Left cardiac atrium (tissue), 4 donors: Measurements from ENCODE around the gene HDAC7. TPM values are rescaled to one million over a fixed set of nuclear protein-coding genes. Genes with fewer than 3 reads are reported as not detected.

Source experiments
- ATAC-seq, 2 donors: fragments of 200-7000 bp; cut with Tn5 transposase; one replicate each; pipeline ENCODE4 v1.9.1; 2020; ENCODE audit warnings: mild to moderate bottlenecking in 2 of 2, moderate library complexity in 2 of 2
- DNase-seq: peaks from one replicate; pipeline ENCODE4 v3.0.0-alpha.2; 2020
- intact Hi-C, 2 donors: fragments of 100-400 bp; cut with DNase I; formaldehyde crosslinking; loops; one replicate each; pipeline versions ENCODE4 v1.14.1 to v1.15.1; 2022 to 2023
- total RNA-seq, 2 donors: library from RNA; stranded (reverse); fragmentation: NEBNext Ultra II Directional; extraction: Animal tissue kit (Norgen Biotek cat#: 25700); gene quantifications; one replicate each; pipeline ENCODE4 v1.2.1, GENCODE V29; 2021
- donor health status: DM: no; HTN: yes; CAD: no.
- donor health status: DM: no; HTN: yes; CAD: no; lungs with severe emphysema.
- donor health status: DM: yes; HTN: yes; CAD: no.
- donor health status: Dilated cardiomyopathy.

The HDAC7 gene
- total RNA-seq, 2 donors from 2014 or later, result 41.6 to 58.0 TPM

DNA sequence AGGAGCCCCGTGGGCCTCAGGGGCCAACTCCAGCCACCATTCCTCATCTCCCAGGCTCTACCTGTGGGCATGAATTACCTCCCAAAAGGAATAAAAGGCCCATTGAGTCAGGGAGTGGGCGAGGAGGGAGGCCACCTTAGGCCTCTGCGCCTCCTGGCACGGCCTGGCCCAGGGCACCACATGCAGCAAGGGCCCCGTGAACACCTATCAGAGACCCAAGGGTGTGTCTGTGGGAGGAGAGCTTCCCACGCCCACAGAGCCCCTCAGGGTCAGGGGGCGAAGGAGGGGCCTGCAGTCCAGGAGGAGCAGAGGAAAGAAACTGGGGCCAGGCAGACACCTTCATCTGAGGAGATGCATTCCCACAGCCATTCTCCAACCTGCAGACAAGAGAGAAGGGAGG is 73.2 kb downstream of the HDAC7 start:
- intact Hi-C loops, result no loop called here
- no peak for ATAC-seq
- DNase-seq, result no peak

DNA sequence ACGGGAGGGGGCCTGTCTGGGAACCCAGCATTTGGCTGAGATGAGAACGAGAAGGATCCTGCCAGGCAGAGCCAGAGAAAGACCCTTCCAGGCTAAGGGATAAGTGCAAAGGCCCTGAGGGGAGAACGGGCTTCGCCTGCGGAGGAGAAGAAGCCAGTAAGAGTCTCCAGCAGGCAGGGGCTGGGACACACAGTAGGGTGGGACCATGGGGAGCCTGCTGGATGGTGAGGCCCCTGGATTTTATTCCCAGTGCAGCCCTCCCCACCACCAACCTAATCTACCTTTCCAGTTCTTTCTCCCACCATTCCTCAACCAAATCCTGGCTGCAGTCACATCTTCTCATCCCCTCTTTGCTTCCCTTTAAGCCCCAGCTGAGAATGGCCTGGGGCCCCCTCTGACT is 73.6 kb downstream of the HDAC7 start:
- intact Hi-C loops, result no loop called here
- no peak for DNase-seq
- no peak for ATAC-seq

DNA sequence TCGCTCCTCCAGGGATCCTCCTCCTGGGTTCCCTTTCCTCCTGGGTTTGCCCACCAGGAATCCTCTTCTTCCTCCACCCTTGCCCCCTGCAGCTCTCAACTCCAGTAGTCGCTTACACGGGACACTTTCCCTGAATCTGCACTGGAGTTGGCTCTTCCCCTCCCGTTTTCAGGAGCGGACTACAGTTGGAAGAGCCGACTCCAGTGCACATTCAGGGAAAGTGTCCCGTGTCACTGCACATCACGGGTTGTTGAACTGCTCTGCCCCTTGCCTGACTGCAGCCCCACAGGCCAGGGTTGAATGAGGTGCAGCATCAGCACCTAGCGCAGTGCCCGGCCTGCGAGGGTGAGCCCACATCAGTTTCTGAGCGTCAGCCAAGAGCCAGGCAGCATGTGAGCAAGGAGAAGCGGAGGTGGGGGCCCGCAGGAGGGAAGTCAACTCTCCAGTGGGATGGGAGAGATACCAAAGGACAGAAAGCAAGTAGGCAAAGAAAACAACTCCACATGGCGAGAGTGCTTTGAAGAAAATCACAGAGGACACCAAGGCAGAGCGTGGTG is 74.1 kb downstream of the HDAC7 start:
- no peak for DNase-seq
- intact Hi-C loops, result no loop called here
- no peak for ATAC-seq

DNA sequence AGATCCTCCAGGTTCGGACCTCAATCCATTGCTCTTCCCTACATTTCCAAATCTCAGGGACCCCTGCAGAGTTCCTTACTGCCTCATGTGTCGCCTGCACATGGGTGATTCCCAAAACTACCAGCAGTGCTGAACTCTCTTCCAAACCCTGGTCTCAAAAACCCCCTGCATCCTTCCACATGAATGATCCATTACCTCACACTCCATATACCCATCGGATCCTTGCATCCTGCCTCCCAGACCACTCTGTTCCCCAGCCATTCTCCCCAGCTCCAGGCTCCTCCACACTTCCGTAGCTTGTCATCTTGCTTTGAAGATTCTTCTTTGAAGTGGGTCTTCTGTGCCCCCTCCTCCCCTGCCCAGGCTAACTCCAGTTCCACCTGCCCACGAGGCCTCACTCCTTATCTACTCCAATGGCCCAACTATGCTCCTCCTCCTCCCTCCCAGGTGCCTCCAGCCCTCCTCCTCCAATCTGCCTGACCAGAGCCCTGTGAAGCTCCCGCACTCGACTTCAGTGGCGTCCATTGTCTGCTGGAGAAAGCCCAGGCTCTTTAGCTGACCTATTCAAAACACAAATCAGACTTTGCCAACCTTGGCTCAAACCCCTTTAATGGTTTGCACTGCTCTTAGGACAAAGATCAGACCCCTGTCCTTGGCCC is 74.8 kb downstream of the HDAC7 start:
- intact Hi-C loops, result no loop called here
- no peak for DNase-seq
- ATAC-seq, result no peak

DNA sequence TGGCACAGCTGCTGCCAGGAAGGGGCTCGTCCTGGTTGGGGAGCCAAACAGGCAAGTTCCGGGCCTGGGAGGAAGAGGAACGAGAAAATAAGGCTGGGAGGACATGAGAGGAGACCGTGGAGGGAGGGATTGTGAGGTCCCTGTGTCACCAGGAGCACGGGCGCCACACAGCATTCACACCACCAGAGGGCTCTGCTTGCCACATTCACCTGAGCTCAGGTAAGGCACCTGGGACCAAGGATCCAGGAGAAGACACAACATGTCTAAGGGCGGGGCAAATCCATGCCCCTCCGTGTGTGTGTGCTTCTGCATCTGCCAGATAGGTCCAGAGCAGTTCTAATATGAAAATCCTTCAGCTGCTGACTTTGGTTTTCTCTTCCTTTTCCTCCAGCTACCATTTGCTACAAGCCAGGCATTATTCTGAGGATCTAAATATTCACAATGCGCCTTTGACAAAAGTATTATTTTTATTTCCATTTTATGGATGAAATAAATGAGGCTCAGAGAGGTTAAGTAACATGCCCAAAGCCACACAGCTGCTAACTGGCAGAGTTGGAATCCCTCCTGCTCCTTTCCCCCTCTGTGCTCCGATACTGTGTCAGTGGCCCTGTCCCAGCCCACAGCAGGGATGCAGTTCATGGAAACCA is 75.6 kb downstream of the HDAC7 start:
- intact Hi-C loops, result no loop called here
- DNase-seq, result no peak
- ATAC-seq, result no peak

DNA sequence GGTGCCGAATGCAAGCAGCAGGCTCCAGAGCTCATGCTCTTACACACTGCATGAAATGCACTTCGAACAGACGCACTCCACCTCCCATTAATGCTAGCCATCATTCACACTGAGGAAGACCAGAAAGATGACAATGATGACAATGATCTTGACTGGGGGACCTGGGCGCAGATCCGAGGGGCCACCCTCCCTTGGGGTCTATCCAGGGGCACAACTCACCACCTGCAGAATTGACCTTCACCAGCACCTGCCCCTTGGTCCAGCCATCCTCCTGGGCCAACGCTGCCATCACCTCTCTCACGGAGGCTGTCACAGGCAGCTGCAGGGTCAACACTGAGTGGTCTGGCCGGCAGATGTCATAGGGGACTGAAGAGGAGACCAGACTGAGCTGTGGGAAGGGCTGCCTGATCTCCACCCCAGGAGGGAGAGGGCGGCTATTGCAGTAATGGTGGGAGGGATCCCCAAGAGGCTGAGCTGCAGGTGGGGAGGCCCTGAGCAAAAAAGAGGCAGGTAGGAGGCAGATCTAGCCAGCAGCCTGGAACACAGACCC is 76.3 kb downstream of the HDAC7 start:
- DNase-seq (no peak), ATAC-seq (no peak)
- intact Hi-C loops, result no loop called here

DNA sequence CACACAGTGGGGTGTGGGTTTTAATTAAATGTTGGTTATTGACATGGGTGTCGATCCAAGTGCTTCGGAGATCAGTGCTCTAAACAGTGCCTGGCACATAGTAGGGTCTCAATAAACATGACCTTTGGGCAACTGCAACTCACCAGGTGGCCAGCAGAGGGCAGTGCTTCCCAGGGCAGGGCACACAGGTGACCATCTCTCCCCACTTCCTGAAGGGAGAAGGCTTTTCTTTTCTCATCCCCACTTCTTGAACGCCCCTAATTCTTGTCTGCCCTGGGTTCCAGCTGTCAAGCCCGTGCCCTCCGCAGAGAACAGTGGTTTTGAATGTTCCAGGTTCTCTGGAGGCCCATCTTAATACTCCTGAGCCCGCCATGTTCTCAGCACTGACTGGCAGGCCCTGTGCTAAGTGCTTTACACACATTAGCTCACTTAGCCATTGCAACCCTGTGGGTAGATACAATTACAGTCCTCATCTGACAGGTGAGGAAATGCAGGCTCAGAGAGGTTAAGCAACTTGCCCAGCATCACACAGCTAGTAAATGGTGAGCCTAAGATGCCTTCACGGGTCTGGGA is 77.4 kb downstream of the HDAC7 start:
- no peak for DNase-seq
- ATAC-seq, result no peak
- intact Hi-C loops, result no loop called here

DNA sequence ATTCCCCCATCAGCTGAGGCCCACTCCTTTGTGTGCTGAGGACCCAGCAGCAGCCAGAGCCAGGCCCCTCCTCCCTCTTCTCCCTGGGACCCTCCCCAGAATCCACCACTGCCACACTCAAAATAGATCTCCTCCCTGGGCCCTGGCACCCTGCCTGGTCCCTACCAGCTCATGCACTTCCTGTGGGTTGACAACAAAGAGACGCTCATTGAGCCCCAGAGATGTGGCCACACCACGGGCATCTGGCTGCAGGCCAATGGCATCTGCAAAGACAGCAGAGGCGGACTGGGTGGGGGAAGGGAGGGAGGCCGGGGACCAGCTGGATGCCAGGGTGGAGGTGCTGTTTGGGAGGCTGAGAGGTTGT is 78.4 kb downstream of the HDAC7 start:
- DNase-seq (peak; percentile 83), ATAC-seq (peak in 1 of 2 donors; percentile 13)
- intact Hi-C loops, result no loop called here

DNA sequence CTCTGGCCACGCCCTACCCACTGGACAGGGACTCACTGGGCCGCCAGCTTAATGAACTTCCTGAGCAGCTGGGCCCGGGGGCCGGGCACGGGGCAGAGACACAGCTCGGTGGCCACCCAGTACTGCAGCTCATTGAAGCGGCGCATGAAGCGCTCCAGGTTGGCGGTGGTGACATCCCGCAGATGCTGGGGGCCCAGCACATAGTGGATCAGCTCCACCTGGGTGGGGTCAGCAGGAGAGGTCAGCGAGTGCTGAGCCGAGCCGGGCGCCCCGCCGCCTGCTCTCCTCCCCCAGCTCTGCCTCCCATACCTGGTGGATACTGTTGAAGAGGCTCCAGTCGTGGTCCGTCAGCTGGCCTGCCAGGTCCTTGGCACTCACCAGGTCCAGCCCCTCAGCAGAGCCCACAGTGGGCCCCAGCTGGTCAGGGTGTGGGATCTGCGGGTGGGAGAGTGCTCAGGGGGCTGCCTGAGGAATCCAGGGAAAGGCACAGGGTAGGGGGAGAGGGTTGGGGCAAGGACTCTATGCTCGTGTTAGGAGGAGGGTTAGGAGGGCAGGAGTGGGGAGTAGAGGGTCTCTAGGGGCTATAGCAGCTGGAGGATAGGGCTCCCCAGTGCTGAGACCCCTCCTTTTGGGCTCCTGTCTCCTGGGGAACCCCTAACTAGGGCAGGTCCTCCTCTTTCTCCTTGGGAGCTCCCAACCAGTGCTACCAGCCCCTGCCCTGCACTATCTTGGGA is 78.9 kb downstream of the HDAC7 start:
- no peak for ATAC-seq

DNA sequence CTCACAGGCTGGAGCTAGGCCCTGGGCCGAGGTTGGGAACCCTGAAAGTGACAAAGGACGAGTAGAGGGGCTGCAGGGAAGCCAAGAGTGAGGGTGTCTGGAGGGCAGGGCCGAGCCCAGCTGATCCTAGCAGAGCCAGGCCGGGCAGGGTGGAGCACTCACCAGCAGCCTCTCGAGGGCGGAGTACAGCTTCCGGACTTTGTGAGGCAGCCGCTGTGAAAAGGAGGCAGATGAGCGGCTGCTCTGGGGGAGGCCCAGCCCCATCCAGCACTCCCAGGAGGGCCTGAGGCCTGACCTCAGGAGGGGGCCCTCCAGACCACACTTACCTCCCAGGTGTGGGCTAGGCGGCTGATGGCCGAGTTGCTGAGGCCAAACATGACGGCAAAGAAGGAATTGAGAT is 79.7 kb downstream of the HDAC7 start:
- intact Hi-C loops, result no loop called here
- ATAC-seq (peak in 1 of 2 donors; percentile 7), DNase-seq (peak; percentile 77)

More for the DNA sequence above, 78.9 kb downstream of the HDAC7 start:
- intact Hi-C loops, result no loop called here
- DNase-seq, result no peak

DNA sequence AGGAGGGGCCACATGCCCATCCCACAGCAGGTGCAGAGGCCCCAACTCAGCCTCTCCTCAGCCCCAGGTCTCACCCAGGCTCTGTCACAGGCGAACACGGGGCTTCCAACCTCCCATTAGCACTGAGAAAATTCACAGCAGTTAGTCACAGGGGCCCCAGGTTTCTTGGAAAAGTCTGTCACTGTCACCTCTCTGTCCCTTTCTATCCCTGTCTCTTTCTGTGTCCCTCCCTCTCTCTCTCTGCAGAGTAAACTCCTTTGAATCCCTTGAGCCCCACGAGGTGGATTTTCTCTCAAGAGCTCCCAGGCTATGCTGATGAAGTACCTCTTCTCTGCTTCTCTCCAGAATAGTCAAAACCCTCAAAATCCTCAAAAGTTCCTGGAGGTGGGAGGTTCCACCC is 80.4 kb downstream of the HDAC7 start:
- intact Hi-C loops, result no loop called here
- ATAC-seq (no peak), DNase-seq (no peak)

DNA sequence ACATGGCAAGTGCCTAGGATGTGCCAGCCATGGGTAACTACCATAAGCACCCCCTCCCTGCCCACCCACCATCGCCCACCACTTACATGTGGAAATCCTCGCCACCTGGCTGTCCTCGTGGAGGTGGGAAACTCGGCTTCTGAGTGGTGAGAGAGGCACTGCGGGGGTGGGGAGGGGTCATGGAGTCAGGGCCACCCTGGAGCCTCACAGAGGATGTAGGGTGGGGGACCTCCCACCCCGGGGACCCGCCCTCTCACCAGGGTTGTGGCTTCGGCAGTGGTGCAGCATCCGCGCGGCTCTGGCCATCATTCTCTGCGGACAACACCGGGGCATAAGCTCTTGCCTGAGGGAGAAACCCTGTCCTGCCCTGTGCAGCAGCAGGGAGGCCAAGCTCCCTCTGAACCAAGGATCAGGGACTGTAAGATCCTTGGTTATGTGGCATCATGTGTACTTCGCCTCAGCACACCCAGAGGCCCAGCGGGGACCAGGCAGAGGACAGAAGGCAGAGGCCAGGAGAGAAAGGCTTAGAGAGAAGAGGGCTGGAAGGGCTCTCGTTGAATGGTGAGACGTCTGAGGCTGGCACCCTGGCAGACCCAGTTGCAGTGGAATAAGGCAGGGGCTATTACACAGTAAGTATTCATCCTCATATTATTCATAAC is 81.6 kb downstream of the HDAC7 start:
- intact Hi-C loops, result no loop called here
- DNase-seq, result no peak
- ATAC-seq, result no peak

DNA sequence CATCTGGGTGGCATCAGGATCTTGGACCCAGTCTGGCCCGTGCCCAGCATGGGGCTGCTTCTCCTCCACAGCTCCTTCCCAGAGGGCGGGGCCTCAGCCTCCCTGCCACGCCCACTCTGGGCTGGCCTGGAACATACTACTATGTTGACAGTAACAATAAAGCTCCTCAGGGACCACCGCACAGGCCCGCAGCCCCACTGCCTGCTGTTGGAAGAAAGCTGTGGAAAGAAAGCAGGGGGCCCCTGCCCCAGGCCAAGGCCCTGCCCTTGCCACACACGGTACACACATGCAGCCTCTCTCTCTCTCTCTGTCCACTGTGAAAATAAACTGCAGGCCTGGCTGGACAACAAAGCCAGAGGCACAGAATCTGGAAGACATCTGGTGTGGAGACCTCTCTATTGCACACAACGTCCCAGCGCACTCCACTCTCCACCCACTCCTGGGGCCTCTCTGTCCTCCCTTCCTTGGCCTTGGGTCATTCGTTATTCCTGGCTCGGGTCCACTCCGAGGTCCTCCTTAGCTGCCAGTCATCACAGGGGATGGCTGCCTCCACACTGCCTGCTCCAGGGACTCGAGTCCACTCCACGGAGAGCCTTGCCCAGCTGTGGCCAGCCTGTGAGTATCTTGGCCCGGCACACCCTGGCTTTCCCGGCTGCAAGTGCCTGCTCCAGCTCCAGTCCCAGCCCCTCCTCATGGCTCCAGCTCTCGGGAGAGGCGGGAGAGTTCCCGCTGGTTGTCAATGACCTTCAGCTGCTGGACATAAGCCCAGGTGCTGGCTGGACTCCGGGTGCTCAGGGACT is 82.6 kb downstream of the HDAC7 start:
- intact Hi-C loops, result no loop called here
- peak; percentile 79 to 83 for ATAC-seq
- DNase-seq, result peak; percentile 91

DNA sequence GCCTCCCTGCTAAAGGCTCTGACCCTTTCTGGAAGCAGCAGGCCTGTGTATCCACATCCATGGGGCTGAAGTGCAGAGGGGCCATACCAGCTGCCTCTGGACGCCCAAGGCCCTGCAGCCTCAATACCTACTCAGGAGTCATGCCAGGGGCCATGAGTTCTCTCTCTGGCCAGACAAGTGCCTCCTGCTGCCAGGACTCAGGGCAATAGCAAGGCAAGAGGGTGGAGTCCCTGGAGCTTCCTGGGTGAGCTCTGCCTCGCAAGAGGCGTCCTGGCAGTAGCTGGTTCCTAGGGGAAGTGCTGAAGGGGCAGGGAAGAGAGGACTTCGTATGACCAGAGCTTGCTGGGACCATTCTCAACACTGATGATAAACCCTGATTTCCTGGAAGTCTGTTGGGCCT is 83.5 kb downstream of the HDAC7 start:
- DNase-seq (no peak), ATAC-seq (peak in 1 of 2 donors; percentile 0)
- intact Hi-C loops, result no loop called here

DNA sequence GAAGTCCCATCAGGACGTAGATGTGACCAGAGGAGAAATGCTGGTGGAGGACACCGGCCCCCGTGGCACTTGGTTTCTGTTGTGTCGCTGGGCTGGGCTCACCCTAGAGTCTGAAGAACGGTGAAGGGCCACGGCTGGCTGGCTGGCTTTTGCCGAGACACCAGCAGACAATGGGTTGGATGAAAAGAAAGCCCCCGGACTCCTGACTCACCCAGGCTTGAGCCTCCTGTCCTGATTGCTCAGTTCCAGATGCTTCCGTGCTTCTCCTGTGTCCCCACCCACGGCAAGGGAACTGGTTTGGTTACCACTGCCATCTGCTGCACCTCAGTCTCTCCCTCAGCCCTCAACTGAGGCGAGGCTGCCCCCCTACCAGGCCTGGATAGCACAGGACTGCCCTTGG is 84.1 kb downstream of the HDAC7 start:
- intact Hi-C loops, result no loop called here
- ATAC-seq (no peak), DNase-seq (peak; percentile 33)

DNA sequence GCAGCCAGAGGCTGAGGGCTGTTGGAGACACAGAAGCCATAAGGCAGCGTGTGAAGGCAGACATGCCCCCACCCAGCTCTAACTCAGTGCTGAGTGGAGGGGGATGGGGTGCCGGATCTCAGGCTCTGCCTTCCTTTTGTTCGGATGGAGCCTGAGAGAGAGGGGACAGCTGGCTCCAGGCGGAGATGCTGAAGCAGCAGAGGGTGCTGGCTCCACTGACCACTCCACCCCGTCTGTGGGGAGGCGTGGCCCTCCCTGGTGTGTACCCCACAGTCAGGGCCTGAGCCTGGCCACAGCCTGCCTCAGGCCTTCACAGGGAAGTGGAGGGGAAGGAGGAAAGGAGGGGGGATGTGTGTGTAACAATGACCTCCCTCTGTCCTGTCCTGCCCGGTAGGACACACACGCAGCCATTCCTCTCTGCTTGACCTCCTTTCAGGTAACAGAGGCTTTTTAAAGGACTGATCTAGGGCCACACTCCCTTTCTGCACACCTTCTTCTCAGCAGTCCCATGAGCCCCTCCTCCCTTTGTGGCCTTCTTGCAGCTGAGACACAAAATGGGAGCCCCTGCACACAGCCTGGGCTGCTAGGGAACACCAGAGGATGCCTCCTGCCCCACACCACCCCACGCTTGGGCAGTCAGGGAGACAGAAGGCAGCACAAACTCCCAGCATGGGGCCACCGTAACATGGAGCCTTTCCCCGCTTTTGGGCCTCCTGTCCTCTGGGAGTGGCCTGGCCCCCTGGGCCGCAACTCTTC is 84.8 kb downstream of the HDAC7 start:
- ATAC-seq (peak in 1 of 2 donors; percentile 0), DNase-seq (no peak)
- intact Hi-C loops, result no loop called here

DNA sequence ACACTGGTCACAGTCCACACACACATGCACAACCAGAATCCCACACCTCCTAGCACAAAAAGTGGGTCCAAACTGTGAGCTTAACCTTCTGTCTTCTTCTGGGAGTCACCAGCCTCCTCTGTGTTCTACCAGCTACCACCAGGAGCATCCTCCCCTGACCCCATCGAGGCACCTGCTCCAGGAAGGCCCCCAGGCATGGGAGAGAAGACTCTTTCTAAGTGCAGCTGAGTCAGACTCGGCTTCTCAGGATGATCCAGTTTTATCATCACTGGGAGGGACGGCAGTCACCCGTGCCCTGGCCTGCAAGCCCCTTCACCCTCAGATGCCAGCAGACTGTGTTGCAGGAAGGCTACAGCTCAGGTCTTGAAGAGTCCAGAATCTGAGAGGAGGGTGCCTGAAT is 86.6 kb downstream of the HDAC7 start:
- DNase-seq (no peak), ATAC-seq (no peak)
- intact Hi-C loops, result no loop called here
